Transverse colon (tissue), 3 donors: ENCODE data around the gene RPRD1B.

Experiments
- EP300 ChIP-seq: sonication (generic); formaldehyde crosslinking; IDR thresholded peaks from one replicate; pipeline ENCODE4 v1.6.1; 2017; ENCODE audit warnings: antibody characterized with exemption, low read depth
- POLR2A ChIP-seq: fragments of 450-650 bp; IDR thresholded peaks from one replicate; pipeline ENCODE4 v1.6.1; 2016; ENCODE audit warnings: antibody characterized with exemption, mild to moderate bottlenecking, moderate library complexity
- TF ChIP-seq, protein P1 (sequence below), 5 experiments: fragments of 200-600 bp in 3 of 5; fragments of 450-650 bp in 2 of 5; sonication (generic) in 3 of 5; IDR thresholded peaks; 1 replicate in 2 of 5; 2 replicates in 3 of 5; pipeline ENCODE4 v1.5.1; 2016 to 2017; ENCODE audit warnings: antibody characterized with exemption in 5 of 5, inconsistent platforms in 3 of 5, mild to moderate bottlenecking in 2 of 5, moderate library complexity in 1 of 5

GRCh38 chr20:37989601-37990295, 43.8 kb upstream of the RPRD1B start:
- TF ChIP-seq, protein P1, sequence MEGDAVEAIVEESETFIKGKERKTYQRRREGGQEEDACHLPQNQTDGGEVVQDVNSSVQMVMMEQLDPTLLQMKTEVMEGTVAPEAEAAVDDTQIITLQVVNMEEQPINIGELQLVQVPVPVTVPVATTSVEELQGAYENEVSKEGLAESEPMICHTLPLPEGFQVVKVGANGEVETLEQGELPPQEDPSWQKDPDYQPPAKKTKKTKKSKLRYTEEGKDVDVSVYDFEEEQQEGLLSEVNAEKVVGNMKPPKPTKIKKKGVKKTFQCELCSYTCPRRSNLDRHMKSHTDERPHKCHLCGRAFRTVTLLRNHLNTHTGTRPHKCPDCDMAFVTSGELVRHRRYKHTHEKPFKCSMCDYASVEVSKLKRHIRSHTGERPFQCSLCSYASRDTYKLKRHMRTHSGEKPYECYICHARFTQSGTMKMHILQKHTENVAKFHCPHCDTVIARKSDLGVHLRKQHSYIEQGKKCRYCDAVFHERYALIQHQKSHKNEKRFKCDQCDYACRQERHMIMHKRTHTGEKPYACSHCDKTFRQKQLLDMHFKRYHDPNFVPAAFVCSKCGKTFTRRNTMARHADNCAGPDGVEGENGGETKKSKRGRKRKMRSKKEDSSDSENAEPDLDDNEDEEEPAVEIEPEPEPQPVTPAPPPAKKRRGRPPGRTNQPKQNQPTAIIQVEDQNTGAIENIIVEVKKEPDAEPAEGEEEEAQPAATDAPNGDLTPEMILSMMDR (IDR thresholded peaks at IDR 0.05) = no peak
- TF ChIP-seq POLR2A (no peak), EP300 (no peak)
